NCI-H2029 treated with DMSO at 0.1 percent for 48 hours (cell line): ENCODE measurements around the gene ABCB9.
"Not testable (repeated sequence)": the region's sequence is repeated elsewhere in the genome, so short reads cannot be mapped to it uniquely, and the experiment has no call there.

ENCODE experiments used
- DNase-seq: peaks from one replicate; lab custom pipeline; 2025; lab: John Stamatoyannopoulos, UW

The ABCB9 gene

DNA sequence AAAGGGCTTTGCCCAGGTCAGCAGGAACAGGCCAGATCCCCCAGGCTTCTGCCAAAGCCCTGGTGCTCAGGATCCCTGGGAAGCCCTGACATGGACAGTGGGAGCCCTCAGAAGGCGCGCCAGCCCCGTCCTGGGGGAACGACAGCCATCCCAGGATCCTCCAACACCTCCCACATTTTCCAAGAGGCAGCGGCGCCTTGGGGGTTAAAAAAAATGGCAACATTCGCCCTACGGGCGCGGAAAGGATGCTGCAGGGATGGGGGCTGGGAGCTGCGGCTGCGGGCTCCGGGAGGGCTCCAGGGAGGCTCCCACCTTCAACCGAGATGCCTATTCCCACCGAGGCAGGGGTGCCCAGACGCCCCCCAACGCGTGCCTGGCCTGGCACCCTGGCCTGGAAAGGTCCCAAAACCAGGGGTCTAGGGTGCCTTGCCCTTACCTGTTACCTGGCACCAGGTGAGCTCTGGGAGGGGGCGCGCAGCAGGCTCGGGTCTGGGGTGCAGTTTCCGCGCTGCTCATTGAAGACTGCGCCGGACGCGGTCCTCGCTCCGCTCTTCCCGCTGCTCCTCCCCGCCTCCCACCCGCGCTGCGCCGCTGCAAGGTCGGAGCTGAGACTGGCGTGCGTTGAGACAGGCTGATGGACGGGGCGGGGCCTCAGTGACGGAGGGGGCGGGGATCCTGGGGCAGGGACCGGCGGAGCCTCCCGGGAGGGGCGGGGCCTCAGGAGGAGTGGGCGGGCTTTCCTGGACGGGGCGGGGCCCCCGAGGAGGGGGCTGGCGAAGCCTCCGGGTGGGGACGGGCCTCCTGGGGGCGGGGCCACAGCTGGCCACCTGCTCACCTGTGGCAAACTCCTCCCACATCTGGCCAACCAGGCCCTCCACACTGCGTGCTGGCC is at the start of gene ABCB9:
TSS of gene ABCB9 (minus strand) at position 613 of the 892 bp plus-strand sequence. CDS start 6,228 bp downstream, outside the sequence.
- DNase-seq: peak; percentile 66

DNA sequence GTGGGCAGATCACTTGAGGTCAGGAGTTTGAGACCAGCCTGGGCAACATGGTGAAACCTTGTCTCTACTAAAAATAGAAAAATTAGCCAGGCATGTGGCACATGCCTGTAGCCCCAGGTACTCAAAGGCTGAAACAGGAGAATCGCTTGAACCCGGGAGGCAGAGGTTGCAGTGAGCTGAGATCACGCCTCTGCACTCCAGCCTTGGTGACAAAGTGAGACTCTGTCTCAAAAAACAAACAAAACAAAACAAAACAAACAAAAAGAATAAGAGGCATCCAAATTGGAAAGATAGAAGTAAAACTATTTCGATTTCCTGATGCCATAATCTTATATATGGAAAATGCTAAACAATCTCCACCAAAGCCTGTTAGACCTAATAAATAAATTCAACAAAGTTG is 48.2 kb upstream of the ABCB9 start:
- not testable (repeated sequence) for DNase-seq

DNA sequence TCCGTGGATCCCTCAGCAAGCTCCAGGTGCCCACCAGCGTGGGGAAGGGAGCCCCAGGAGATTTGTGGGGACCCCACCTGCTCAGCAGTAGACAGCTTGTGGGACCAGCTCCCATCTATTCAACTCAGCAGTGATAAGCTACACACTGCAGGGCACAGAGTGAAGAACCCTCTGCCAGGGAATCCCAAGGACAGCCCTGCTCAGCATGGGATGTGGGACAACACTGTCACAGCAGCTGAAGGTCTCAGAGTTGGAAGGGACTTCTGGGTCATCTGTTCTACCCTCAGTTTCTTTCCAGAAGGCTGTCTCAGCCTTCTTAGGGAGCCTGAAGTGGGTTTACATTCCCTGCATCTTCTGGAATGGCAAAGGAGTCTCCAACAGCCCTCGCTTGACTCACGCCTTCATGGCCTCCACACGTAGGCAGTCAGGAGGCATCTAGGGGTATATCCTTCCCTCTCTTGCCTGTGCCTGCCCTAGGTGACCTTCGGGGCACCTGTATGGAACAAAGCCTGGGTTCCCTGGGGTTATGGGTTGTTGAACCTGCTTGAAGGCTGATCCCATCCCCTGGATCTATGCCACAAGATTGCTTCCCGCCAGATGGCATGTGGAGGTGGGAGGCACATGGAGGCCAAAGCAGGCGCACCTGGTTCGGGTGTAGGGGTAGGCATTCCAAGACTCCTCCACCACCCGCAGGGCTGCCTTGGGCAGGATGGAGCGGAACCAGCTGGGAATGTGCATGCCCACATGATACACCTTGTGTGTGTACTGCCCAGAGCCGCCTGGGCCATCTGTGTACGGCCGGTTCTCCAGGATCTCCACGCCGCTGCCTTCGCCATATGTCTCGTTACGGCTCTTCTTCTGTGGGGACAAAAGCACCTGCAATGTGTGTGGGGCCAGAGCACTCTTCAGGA is 47.2 kb upstream of the ABCB9 start:
- DNase-seq: no peak

DNA sequence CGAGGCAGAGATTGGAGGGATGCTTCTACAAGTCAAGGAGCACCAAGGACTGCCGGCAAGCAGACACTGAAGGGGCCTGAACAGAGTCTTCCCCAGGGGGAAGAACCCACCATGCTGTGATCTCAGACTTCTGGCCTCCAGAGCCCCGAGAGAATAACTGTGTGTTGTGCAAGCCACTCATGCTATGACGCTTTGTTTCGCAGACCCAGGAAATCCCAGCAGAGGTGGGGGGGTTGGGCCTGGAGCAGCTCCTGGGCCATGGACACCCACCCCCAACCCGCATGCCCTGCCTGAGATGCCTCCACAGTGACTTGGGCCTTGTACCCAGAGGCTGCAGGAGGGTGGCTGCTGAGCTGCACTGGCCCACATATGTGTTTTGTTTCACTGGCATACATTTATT is 45.4 kb upstream of the ABCB9 start:
- no peak for DNase-seq

DNA sequence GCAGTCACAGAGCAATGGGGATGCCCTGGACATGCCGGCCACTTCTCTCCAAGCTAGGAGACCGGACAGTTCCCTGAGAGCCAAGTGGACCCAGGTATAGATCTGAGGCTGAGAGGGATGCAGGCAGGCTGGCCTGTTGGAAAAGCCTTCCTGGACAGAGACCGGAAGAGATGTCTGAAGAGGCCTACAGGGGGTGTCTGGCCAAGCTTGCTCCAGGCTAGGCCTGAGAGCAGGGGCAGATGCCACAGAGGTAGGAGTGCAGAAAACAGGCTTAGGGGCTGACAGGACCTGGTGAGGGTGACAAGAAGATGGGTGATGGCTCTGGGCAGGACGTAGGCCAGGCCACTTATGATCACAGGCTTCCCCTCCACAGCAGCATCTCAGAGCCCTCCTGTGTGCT is 44.4 kb upstream of the ABCB9 start:
- DNase-seq: no peak

DNA sequence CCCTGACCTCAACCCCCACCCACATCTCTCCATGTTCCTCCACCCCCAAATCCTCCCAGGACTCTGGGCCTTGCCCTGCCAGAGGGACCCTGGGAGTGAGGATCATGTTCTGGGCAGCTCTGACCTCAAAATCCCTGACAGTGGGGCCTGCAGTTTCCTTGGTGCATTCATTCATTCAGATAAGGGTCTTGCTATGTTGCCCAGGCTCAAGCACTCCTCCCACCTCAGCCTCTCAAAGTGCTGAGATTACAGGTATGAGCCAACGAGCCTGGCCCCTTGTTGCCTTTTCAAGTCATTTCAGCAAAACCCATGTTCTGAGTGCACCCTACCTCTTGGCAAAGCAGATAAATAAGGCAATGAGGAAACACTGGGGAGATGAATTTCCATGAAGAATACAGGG is 43.8 kb upstream of the ABCB9 start:
- no peak for DNase-seq

DNA sequence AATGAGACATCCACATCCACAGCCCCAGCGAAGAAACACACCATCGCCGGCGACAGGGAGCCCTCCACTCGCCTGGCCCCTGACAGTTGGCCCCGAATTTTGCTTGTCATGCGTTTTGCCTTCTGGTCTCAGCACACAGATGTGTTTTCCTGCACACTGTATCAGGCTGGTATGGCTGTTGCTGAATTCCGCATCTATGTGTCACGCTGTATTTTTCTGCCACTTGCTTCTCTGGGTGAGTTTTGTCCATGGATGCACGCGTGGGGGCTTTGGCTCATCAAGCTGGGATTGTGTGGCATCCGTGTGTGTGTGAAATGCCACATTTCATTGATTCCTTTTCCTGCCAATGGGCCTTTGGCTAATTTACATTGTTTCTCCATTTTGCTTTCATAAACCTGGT is 40.7 kb upstream of the ABCB9 start:
- DNase-seq: no peak

DNA sequence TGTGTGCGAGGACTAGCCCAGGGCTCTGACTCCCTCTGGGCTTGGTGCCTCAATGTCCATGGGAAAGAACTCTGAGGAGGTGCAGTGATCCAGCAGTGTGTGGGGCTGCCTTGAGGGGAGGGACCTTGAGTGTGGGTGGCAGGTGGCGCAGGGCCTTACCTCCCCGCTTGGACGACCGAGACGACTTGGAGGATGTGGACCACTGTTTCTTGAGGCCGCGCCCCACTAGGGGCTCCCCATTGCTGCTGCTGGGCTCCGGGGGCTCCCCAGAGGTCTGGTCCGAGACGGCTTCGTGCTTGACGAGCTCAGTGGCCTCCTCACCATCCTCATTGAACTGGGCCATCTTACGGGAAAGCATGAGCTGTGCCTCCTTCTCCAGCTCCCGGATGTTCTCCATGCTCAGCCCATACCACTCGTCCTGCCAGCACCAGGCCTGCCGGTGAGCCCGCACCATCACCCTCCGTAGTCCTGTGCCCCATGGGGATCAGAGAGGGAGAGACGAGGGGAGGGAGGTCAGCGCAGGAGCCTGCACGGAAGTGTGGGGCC is 38.9 kb upstream of the ABCB9 start:
- DNase-seq: no peak

DNA sequence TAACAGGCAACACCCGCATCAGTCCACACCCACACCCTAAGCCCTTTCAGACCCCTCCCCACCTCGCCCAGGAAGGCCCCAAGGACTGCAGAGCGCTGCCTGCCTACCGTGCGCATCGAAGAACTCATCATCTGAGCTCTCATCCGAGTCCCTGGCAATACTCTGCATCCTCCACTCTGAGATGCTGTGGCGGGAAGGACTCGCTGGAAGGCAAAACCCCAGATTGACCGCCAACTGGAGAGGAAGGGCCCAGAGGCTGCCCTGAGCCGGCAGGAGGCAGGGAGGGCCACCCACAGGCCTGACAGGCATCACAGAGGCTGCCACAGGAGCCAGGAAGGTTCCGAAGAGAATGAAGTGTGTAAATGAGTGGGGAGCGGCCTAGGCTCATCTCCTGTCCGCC is 38.0 kb upstream of the ABCB9 start:
- no peak for DNase-seq

DNA sequence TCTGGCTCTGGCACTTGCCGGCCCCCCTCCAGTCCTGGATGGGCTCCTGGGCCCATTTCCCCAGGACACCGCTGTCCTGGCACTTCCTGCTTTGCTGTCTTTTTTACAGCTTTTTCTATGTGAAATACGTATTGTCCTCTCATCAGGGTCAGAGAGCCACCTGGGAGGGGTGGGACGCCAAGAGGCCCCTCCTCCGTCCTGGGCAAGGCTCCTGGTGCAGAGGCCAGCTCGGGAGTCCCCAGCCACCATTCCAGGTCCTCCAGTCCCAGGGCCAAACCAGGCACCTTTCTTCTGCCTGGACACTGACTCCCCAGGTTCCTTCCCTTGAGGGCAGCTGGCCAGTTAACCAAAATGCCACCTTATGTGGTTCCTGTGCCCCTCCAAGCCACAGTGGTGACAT is 37.0 kb upstream of the ABCB9 start:
- DNase-seq: no peak

DNA sequence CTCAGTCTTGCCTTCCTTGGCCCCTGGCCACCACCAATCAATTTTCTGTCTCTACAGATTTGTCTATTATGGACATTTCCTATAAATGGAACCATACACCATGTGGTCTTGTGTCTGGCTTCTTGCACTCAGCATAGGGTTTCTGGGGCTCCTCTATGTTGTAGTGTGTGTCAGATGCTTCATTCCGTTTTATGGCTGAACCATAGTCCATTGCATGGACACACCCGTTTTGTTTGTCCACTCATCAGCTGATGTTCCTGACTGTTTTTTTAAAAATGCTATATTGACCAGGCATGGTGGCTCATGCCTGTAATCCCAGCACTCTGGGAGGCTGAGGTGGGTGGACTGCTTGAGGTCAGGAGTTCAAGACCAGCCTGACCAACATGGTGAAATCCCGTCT is 35.2 kb upstream of the ABCB9 start:
- no peak for DNase-seq

DNA sequence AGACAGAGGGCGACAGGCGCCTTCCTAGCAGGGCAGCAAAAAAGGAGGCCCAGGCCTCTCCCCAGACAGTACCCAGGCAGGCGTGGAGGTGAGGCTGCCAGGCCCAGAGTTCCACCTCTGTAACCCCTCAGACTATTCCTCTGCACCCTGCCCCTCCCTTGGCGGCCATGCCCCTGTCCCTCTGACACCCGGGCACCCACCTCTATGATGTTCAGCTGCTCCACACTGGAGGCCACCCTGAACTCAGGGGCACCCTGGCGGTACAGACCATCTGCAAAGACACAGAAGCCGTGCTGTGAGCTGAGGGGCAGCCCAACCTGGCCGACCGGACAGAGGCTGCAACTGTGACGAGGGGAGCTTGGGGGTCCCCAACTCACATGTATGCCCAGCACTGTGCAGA is 34.3 kb upstream of the ABCB9 start:
- no peak for DNase-seq

DNA sequence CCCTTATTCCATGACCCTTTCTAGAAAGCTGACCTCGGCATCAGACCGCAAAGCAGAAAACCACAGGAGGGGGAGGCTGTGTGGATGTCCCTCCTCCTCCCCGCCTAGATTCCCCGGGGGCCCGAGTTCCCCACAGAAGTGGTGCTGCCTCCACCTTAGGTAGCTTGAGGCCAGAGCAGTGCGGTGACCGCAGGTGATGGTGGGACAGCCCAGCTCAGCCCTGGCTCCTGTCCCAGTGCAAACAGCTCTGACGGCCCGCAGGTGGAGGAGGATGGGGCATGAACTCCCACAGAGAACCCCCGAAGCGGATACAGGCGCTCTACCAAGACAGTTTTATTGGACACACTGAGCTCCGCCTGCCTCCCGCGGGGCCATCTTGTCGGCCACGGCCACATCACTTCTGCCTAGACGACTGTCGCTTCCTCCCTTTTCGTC is 33.7 kb upstream of the ABCB9 start:
- DNase-seq: no peak

DNA sequence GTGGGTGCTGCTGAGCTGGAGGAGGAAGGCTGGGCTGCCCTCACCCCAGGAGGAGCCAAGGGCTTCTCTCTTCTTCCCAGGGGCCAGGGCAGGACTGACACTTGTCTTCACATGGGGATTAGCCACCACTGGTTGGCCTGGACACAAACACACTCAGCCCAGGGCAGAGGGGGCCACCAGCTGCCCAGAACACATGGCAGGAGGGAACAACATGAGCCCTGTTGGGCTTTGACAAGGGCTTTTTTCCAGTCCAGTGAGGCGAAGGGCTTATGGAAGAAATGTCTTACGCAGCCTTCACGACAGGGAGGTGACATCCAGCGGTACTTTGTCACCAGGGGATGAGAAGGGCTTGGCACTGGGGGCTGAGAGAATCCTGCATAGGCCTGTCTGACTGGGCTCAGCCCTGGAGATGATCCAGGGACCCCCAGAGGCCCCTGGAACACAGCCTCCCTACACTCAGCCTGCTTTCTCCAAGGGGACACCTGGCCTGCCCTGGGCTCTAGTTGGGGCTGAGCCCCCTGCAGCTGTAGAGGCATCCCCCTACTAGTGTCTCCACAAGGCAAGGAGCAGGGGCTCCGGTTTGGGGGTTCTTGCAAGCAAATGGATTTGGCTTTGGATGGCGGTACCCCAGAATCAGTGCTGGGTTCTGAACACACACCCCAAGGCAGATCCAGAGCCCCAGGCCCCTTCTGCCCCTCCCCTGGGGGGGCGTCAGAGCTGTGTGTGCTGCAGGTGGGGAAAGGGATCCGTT is 33.1 kb upstream of the ABCB9 start:
- DNase-seq: no peak

DNA sequence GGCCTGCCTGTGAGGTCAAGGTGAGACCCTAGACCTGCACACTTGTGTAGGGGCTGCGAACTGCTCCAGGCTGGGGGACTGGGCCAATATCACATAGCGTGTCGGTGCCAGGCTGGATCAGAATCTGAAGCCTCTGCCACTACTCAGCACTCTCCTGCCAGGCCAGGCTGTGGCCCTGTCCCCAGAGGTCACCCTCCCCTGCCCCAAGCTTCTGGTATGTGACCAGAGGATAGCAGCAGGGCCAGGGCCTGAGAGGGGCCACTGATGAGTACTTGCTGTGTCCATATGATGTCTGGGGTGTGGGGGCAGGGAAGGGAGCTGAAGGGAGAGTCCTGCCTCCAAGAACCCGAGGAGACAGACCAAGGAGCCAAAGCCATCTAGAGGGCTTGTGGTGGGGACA is 32.1 kb upstream of the ABCB9 start:
- no peak for DNase-seq

DNA sequence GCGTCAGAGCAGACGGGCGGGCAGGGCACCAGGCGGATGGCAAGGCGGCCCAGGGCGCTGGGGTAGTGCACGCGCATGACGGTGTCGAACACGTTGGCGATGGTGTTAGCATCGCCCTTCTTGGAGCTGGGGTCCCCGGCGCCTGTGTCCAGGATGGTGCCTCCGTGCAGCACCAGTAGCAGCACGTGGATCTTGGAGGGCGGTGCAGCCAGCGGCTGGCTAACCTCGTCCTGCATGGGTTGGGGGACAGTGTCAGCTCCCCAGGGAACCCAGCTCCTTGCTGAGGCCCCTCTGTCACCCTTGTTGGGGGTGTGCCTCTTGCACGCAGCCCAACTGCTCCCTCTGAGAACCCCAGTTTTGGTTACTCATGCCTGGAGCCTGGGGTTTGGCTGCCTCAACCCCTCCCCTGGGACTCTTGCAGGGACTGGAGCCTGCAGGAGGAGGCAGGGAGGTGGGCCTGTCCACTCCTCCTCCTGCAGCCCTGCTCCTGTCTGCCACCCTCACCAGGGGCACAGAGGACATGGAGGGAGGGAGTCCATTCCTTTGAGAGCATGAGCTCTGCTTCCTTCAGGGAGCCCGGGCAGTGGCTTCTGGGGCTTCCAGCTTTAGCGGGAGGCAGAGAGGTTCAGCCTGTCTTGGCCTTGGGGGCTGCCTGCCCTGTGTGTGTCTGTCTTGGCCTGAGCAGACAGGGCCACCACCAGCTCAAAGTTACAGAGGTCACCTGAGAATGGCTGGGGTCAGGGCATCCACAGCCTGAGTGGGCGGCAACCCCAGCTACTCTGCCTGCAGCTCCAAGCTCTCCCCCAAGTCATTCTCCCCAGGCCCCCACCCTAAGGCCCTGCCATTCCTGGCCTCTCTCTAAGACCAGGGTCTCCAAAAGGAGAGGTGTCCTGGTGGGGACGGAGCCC is 31.3 kb upstream of the ABCB9 start:
- DNase-seq: no peak

DNA sequence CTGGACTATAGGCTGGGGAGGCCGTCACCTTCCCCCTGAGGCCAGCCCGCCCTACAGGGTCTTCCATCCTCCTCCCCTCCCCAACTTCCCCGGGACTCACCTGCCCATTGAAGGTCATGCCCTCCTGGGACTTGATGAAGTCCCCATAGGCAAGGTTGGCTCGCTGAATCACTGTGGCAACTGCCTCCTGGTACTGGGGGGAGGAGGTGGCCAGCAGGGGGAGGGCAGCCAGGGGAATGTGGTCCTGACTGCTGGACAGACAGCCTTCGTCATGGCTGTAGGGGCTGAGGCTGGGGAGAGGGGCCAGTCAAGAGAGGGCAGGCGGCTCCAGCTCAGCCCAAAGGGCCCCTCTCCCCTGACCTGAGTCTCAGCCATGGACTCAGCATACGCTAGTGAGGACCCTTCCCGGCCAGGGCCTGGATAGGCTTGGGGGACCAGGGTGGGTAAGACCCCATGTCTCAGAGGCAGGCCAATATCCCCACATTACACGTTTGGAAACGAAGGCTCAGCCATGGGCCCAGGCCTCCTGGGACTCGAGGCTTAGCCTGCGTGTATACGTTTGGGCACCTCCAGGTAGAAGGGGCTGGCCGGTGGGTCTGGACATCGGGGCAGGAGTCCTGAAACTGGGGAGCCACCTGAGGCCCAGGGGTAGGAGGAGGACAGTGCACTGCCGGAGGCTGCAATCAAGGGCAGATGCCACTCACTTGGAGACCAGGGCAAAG is 30.5 kb upstream of the ABCB9 start:
- no peak for DNase-seq

DNA sequence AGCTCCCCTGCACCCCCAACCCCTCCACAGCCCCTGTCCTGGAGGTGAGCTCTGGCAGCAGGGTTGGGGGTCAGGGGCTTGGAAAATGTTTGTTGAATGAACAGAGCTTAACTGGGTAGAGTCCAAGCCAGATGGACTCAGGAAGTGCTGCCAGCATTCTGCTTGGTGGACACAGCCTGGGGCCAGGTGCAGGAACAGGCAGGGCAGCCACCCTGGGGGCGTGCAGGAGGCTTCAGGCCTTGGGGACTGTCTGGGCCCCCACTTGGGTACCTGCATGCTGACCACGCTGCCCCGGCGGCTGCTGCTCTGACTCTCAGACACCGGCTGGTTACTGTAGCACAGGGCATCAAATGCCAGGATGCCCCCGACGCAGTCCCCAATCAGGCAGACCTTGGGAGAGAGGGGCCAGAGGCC is 29.9 kb upstream of the ABCB9 start:
- DNase-seq: no peak

DNA sequence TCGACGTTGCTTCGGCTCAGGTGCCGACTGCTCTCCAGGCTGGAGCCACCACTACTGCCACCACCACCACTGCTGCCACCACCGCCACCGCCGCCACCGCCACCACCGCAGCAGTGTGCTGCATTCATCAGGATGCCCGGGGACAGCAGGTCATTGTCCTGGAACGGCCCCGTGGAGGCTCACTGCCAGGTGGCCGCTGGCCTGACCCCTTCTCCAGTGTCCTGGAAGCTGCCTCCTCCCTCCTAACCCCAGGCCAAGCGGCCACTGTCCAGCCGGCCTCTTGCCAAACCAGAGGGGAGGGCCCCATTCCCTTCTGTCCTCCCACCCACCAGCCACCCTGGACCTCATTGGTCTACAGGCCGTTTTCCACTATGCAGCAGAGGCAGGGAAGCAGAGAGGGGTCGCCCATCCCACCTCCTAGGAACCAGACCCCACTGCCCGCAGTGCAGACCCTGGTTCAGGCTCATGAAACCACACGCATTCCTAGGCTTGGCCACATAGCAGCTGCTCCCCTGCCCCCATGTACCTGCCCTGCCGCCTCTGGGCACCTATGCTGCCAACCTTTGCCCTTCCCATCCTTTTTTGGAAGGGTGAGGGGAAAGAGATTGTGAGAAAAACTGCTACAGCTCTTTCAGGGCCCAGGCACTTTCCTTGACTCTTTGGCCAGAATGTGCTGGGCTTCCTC is 29.4 kb upstream of the ABCB9 start:
- no peak for DNase-seq
